Measurements from ENCODE around the gene KCNK10.

DNA sequence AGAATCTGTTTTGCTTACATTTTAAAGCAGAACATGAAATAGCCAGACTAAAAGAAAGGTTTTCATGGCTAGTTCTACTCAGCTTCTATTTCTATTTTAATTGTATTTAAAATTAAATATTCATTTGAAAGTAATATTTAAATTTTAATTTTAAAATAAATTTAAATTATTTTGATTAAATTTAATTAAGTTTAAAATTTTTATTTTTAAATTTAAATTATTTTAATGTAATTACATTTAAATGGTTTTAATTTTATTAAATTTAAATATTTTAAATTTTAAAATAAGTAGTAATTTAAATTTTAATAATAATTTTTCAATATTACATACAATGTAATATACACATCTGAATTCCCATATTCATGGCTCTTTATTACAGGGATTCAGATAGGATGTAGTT is 17.3 kb upstream of the KCNK10 start:
- TF ChIP-seq, protein P1, sequence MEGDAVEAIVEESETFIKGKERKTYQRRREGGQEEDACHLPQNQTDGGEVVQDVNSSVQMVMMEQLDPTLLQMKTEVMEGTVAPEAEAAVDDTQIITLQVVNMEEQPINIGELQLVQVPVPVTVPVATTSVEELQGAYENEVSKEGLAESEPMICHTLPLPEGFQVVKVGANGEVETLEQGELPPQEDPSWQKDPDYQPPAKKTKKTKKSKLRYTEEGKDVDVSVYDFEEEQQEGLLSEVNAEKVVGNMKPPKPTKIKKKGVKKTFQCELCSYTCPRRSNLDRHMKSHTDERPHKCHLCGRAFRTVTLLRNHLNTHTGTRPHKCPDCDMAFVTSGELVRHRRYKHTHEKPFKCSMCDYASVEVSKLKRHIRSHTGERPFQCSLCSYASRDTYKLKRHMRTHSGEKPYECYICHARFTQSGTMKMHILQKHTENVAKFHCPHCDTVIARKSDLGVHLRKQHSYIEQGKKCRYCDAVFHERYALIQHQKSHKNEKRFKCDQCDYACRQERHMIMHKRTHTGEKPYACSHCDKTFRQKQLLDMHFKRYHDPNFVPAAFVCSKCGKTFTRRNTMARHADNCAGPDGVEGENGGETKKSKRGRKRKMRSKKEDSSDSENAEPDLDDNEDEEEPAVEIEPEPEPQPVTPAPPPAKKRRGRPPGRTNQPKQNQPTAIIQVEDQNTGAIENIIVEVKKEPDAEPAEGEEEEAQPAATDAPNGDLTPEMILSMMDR (conservative IDR thresholded peaks at IDR 0.05; ENCODE audit: low read length): no peak
- no peak for TF ChIP-seq EZH2phosphoT487 (IDR thresholded peaks at IDR 0.05; ENCODE audit: borderline replicate concordance, low read depth, low read length)

Measured in OCI-LY7 (cell line).